ENCODE measurements around the gene RAB18.
"Not testable (repeated sequence)": the region's sequence is repeated elsewhere in the genome, so short reads cannot be mapped to it uniquely, and the experiment has no call there.

The RAB18 gene
- total RNA-seq = 81.8 to 178 (median 116) reads per million in 18 experiments

DNA sequence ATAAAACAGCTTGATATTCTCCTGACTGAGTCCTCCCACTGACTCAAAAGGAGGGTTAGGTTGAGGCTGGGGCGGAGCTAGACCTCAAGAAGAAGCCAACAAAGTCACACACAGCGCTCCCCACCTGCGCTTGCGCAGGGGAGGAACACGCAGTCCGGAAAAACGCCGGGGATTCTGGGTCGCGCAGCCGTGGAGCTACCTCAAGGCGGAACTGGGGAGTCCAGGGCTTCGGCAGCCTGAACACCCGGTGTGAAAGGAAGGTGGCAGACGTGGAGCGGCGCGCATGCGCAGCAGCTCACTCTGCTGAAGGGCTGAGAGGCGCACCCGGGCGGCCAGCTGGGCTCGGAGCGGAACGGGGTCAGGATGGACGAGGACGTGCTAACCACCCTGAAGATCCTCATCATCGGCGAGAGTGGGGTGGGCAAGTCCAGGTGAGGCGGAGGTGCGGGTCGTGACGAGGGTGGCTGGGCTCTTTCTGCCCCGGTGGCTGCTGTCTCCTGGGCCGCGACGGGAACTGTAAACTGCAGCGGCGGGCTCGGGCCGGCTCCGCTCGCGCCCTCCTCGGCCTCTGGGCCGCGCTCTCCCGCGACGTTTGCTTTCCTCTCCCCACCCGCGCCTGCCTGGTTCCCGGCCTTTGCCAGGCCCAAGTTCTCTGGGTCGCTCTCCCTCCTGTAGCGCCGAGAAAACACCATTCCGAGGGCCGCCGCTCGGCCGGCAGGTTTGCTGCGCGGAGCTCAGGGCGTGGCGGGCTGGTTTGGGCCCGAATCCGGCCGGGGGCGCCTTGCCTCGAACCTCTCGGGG, at the start of gene RAB18:
Gene RAB18 (plus strand): TSS at position 298 of the 801 bp plus-strand sequence. CDS start 66 bp downstream, at position 364.
- peak; percentile 98 to 99 for DNase-seq

DNA sequence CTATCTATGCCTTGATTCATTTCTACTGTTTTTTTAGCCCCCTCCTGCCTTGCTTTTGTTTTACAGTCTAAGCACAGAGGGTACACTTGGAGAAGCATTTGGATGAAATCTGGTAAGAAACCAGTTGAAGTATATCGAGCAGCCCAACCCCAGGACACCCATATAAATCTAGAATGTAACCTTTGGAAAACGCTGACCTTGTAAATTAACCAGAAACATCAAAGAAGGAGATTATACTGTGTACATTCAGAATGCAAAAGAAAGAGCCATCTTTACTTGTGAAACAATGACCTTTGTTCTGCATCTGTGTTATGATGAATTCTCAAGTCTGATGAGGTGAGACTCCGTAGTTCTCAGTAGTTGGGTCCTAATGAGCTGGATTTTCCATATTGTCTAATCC, 49.3 kb upstream of the RAB18 start:
- no peak for DNase-seq

DNA sequence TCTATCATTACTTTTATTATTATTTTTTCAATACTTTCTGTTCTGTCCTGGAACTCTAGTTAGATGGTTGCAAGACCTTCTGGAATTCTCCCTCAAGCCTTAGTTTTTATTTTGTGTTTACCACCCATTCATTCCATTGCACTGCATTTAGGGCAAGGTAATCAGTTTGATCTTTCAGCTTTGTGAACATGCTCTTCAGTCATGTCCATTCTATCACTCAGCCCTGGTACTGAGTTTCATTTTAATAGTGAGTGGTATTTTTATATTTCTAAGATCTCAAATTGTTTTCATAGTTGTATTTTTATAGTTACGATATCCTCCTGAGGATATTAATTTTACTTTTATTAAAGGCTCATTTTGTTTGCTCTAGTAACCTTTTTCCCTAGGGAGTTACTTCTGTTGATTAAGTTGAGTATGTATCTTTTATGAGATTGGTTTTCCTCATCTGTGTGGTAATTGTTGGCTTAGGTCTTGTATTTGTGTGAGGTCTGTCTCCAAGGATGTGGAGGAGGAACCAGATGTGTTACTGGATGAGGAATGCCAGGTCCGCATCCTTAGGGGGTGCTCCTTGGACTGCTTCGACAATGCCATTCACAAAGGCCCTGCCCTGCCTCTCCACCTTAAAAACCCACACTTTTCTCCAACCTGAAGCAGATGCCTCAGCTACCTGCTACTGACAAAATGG, 46.7 kb upstream of the RAB18 start:
- DNase-seq = no peak

DNA sequence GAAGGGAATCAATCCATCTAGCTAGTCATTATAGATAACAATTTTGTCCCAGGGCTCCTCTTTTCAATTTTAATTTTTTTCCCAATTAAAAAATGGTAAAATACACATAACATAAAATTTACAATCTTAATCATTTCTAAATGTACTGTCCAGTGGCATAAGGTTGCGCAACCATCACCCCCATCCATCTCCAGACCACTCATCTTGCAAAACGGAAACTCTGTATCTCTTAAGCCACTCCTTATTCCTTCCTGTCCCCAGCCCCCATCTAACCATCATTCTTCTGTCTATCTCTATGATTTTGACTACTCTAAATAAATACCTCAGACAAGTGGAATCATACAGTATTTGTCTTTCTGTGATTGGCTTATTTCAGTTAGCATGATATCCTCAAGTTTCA, 46.1 kb upstream of the RAB18 start:
- no peak for DNase-seq

DNA sequence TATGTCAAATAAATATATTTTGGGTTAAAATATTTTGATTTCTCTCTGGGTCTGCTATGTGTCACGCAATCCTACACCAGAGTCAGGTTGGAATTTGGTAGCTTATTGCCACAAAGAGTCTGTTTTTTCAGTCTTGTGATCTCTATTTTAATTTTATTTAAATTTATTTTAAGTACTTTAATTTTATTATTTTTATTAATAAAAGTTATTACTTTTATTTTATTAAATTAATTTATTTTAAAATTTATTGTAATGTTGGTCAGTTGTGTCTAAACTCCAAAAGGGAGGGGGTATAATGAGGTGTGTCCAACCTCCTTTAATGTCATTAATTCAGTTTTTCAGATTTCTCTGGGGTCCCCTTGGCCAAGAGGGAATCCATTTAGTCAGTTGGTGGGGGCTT, 42.8 kb upstream of the RAB18 start:
- no peak for DNase-seq

DNA sequence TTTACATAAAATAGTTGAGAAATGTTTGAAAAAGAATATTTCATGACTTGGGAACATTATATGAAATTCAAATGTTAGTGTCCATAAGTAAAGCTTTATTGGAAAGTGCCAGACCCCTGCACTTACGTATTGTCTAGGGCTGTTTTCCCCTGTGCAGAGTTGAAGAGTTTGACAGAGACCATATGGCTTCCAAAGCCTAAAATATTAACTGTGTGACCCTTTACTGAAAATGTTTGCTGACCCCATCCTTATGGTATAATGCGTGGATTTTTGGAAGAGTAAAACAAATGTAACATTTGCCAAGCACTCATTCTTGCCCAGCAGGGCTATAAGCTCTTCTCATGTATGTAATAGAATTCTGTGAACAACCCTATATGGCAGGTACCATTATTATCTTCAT, 40.1 kb upstream of the RAB18 start:
- no peak for DNase-seq

DNA sequence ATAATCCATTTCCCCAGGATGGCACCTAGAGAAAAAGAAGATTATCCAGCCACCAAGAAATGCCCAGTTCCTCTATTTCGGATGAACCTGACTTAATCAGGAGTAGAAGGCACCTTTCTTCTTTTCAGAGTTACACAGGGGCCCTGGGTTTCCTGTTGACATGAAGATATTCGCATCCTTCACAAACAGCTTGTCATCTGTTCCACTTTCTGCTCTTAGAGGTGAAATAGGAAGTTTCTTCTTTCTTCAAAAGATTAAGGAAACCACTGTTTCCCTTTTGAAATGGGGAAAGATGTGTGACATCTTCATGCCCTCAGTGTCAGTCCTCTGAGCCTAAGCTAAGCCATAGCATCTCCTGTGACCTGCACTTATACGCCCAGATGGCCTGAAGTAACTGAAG, 39.1 kb upstream of the RAB18 start:
- DNase-seq = peak; percentile 34 to 59

DNA sequence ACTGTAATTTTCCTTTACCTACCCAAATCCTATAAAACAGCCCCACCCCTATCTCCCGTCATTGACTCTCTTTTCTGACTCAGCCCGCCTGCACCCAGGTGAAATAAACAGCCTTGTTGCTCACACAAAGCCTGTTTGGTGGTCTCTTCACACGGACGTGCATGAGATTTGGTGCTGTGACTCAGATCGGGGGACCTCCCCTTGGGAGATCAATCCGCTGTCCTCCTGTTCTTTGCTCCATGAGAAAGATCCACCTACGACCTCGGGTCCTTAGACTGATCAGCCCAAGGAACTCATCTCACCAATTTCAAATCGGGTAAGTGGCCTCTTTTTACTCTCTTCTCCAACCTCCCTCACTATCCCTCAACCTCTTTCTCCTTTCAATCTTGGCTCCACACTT, 38.5 kb upstream of the RAB18 start:
- DNase-seq = not testable (repeated sequence)

DNA sequence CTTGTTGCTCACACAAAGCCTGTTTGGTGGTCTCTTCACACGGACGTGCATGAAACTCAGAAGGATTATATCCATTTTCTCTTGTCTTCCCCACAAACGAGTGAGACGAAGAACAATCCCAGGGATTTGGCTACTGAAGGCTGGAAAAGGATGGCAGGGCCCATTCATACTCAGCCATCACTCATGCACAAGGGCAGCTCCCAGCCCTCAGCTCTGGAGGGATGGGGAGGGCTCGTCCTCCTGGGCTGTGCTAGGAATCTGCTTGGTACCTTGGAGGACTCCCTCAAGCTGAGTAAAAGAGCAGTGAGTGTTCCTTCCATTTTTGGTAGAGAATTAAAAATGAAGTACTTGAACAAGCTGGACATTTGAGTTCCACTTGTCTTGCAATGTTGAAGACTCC, 33.2 kb upstream of the RAB18 start:
- DNase-seq = no peak

DNA sequence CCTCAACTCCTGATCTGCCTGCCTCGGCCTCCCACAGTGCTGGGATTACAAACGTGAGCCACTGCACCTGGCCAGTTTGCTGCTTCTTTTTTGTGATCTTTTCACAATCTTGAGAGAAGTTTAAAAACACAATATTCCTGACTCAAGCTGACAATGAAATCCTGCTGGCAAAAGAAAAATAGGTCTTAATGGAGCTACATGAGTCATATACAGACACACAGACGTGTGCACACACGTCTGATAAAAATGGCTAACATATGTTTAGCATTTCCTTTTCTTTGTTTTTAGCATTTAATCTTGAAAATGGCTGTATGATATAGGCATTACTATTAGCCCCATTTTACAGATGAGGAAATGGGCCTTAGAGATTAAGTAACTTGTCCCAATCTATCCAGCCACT, 29.4 kb upstream of the RAB18 start:
- DNase-seq = no peak

DNA sequence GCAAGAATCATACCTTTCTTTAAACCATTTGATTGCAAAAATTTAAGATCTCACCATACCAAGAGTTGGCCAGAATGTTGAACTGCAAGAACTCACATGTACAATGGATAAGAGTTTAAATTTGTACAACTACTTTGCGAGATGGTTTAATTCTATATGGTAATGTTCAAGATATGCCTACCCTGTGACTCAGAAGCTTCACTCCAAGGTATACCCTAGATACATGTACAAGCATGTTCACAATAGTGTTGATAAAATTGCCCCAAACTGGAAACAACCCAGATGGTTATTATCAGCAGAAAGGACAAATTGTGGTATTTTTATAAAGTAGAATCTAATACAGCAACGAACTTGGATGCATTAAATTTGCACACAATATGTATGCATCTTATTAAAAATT, 25.1 kb upstream of the RAB18 start:
- no peak for DNase-seq

DNA sequence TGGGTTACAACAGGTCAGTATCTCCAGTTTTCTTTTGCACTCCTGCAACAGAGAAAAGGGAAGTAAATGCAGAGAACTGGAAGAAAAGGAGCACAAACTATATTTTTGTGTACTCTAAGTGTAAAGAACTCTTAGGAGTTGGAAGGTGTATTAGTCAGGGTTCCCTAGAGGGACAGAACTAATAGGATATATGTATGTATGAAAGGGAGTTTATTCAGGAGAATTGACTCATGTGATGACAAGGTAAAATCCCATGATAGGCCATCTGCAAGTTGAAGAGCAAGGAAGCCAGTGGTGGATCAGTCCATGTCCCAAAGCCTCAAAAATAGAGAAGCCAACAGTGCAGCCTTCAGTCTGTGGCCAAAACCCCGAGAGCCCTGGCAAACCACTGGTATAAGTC, 22.6 kb upstream of the RAB18 start:
- peak; percentile 10 to 52 for DNase-seq

DNA sequence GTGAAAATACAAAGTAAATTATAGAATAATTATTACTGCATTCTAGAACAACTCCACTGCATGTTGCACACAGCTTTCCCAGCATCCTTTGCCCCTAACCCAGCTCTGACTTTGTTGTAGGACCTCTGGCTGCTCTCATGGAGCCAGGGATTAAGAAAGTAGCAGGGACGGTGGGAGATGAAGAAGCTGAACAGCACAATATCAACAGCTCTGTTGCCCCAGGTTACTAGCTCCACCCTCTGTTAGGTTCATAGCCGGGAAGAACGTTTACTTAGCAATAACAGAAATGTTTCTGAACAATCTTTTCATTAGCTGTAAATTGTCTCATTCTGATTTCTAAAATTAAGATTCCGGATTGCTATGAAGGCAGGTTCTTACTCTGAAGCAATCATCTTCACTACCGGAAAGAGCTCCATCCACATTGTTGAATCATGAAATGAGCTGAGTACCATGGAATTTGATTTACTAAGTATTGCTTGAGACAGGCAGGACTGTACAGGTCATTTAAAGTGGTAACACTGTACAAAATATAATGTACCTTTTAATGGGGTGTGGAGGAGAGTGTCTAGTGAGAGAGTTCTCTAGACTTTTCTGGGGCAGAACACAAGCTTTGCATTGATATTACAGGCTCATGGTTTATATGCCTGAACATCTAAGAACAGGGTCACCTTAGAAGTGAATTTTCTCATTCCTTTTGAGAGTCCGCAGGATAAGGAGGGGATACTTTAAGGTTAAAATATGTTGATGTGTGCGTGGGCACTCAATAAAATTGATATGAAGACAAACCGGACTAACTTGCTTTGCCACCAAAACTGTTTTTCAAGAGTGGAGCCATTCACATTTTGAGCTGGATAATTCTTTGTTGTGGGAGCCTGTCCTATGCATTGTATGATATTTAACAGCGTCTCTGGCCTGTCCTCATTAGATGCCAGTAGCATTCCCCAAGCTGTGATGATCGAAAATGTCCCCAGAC, 20.8 kb upstream of the RAB18 start:
- DNase-seq = no peak

DNA sequence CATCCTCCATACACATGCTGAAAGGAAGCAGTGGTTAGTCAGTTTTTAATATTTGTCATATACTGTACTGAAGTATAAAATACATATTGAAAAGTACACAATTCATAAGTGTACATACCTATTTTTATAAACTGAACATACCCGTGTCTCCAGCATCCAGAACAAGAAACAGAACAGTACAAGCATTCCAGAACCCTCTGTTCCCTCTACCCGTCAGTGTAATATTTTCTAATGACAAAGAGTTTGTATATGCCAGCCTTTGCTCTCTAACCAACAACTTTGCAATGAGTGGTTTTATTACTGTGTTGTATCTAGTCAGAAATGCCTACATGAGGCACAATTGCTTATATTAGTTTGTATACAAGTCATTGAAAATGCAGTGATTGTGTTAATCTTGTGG, 18.7 kb upstream of the RAB18 start:
- no peak for DNase-seq

DNA sequence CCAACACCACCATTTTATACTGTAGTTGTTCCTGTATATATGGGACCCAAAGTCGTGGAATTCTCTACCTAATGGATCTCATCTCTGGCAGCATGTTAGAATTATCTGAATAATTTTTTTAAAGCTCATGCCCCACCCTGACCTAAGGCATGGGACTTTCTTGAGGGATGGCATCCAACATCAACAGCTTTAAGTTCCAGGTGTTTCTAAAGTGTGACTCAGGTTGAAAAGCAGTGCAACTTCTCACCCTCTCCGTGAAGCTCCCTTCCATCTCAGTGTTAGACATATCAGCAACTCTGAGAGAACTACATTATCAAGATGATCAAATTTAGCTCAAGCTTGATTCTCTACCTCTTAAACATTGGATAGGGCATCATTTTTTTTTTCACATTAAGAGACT, 18.1 kb upstream of the RAB18 start:
- DNase-seq = no peak

DNA sequence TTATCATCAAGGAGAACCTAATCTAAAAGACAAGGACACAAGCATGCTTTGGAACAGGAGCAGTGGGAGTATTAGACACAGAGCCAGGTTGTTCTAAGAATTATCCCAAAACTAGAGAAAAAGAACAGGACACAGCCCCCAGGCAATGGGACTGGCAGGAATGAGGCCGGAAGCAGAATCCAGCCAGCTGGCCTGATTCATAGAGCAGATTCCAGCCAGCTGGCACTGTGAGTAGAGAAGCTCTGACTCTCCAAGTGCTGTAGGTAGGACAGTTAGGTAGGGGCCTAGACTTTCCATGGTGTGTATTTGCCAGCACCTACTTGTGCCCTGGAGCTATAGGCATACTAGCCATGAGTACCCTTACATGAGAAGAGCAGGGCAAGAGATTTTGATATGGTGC, 13.3 kb upstream of the RAB18 start:
- DNase-seq = no peak

DNA sequence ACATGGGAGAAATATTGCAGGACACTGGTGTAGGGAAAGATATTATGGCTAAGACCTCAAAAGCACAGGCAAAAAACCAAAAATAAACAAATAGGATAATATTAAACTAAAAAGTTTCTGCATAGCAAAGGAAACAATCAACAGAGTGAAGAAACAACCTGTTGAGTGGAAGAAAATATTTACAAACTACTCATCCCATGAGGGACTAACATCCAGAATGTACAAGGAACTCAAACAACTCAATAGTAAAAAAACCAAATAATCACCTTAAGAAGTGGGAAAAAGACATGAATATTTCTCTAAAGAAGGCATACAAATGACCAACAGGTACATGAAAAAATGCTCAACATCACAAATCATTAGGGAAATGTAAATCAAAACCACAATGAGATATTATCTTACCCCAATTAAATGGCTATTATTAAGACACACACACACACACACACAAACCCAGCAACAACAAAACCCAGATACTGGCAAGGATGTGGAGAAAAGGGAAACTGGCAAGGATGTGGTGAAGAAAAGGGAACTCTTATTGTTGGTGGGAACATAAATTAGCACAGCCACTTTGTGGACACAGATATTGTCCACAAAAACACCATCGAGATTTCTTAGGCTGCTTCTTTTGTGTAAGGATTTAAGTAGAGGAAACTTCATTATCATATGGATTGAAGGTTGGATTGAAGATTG, 9.8 kb upstream of the RAB18 start:
- peak in 1 of 2 donors; percentile 33 for DNase-seq

DNA sequence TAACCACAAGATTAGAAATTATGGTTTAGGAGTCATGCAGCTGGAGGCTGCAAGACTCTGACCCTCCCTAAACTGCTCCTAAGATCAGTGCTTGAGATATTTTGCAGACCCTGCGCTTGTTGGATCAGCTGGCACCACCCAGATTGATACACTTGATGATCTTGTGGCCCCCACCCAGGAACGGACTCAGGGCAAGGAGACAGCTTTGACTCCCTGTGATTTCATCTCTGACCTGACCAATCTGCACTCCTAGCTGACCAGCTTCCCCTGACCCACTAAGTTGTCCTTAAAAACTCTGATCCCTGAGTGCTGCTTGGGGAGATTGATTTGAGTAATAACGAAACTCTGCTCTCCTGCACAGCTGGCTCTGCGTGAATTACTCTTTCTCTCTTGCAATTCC, 8.0 kb upstream of the RAB18 start:
- no peak for DNase-seq

DNA sequence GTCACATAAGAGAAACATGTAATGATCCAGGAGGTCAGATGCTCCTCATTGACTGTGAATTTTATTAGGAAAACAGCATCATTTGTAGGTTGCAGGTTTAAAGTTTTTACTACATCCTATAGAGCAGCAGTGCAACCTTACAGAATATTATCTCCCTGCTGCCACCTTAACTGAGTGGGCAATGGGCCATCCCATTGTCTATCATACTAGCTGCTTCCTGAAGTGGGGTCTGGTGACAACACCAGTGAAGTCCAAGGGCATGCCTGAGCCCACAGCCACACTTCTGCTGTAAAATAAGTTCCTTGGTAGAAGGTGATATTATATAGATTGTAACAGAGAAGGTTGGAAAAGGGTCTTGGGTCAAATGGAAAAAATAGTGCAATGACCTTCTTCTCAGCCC, 4.0 kb upstream of the RAB18 start:
- DNase-seq = no peak

DNA sequence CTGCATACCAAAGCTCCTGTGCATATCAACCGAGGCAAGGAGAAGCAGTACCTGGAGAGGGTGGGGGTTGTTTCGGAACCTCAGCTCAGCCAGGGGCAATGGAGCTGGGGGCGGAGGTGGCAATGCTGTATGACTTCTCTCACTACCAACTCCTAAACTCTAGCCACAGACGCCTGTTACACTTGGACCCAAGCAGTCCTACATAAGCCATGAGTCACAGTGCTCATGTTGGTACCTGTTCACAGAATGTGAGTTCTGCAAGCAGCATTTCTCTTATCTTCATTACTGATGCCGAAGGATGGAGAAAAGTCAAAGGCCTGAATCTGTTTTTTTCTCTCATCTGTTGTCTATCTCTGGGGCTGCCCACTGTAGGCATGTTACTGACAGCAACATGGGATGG, 3.2 kb upstream of the RAB18 start:
- DNase-seq = no peak

DNA sequence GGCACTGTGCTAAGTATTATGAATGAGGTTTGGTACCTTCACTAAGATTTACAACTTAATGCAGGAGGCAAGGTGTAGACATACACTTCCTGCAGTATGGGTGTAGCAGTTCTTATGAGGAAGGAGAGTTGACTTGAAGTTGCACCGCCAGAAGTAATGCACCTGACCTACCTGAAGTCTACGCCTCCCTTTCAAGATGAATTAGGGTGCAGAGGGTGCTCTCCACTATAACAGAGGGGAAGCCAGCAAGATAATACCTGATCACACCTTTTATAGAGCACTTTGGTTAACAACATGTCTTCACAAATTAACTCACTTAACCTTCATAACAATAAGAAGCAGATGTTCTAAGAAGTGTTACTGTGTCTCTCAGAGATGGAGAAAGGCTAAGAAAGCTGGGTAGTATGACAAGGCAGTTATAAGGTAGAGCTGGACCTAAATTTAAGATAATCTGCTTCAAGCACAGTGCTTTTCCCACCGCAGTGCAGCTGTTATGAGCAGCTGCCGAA, 552 bp upstream of the RAB18 start:
- DNase-seq = no peak

DNA sequence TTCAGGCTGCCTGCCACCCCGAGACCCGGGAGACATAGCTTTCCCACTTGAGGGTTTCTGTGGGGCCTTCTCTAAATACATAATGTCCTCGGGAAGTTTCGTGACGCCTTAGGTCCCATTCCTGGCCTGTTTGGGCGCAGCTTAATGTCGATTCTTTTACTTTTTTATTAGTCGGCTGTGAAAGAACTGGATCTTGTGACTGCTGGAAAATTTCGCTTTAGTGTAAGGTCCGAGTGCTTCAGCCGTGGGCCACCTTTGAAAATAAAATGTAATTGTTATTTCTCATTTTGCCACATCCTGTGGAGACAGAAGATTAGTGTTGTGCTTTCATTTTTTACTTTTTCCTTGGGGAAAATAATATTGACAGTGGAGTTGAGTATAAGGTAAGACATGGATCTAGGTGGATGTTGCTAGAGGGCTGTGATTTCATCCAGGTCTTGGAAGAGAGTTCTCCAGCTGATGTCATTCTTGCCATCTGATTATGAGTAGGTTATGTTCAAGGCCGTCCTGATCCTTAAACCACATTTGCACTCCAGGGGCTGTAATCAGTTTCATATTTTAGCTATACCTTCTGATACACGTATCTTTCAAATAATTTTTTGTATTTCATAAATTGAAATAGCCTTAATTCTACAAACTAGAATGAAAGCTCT, 830 bp downstream of the RAB18 start:
- peak; percentile 40 to 49 for DNase-seq
